DOHH2 (cell line): ENCODE data around the gene MASP1.

ENCODE experiments used
- CTCF ChIP-seq: fragments of 200-600 bp; sonication (generic); IDR thresholded peaks from one replicate; pipeline ENCODE4 v1.5.1; 2014; ENCODE audit warnings: antibody characterized with exemption, mild to moderate bottlenecking, low read depth, low read length; ENCODE audit not compliant: poor library complexity, severe bottlenecking
- EZH2phosphoT487 ChIP-seq: fragments of 200-600 bp; sonication (generic); IDR thresholded peaks from 2 replicates; pipeline ENCODE4 v1.6.1; 2017; ENCODE audit warnings: borderline replicate concordance, mild to moderate bottlenecking, antibody characterized with exemption, low read length, moderate library complexity, mixed read lengths

GRCh38 chr3:187269486-187269885 lies 22.1 kb downstream of the MASP1 start:
- TF ChIP-seq CTCF (no peak), EZH2phosphoT487 (no peak)
